HepG2 (cell line): ENCODE results near the gene ABHD3. TPM values are rescaled to one million over a fixed set of nuclear protein-coding genes. Genes with fewer than 3 reads are reported as not detected.

ENCODE experiments used
- ARID2 ChIP-seq: sonication (generic); formaldehyde crosslinking; IDR thresholded peaks from 2 replicates; pipeline ENCODE4 v1.8.1; 2022; ENCODE audit warnings: mild to moderate bottlenecking, missing genetic modification reagents, borderline replicate concordance
- BATF2 ChIP-seq: sonication (generic); formaldehyde crosslinking; IDR thresholded peaks from 2 replicates; pipeline ENCODE4 v1.8.0; 2022; ENCODE audit warnings: mild to moderate bottlenecking, missing genetic modification reagents, moderate library complexity
- BCL3 ChIP-seq: sonication (generic); formaldehyde crosslinking; IDR thresholded peaks from 2 replicates; pipeline ENCODE4 v1.5.1; 2020; ENCODE audit warnings: mild to moderate bottlenecking, missing genetic modification reagents, moderate library complexity
- CENPT ChIP-seq: sonication (generic); formaldehyde crosslinking; IDR thresholded peaks from 2 replicates; pipeline ENCODE4 v1.8.0; 2022; ENCODE audit warnings: low read depth, mild to moderate bottlenecking, moderate library complexity, missing genetic modification reagents
- DNMT1 ChIP-seq: sonication (generic); formaldehyde crosslinking; IDR thresholded peaks from 2 replicates; pipeline ENCODE4 v1.5.1; 2020; ENCODE audit warnings: mild to moderate bottlenecking, missing genetic modification reagents
- FOSL2 ChIP-seq: sonication (generic); formaldehyde crosslinking; IDR thresholded peaks from 2 replicates; pipeline ENCODE4 v1.4.0; 2020; ENCODE audit warnings: missing genetic modification reagents
- IKZF5 ChIP-seq: IDR thresholded peaks from 2 replicates; pipeline ENCODE4 v1.6.1; 2018; ENCODE audit warnings: missing genetic modification reagents, mild to moderate bottlenecking, missing compliant biosample characterization
- PBX3 ChIP-seq: sonication (generic); formaldehyde crosslinking; IDR thresholded peaks from 2 replicates; pipeline ENCODE4 v1.8.1; 2023; ENCODE audit warnings: missing genetic modification reagents, inconsistent platforms, borderline replicate concordance
- ZNF207 ChIP-seq: fragments of 450-650 bp; IDR thresholded peaks from 2 replicates; pipeline ENCODE4 v1.6.1; 2016; ENCODE audit warnings: antibody characterized with exemption, borderline replicate concordance
- ZNF431 ChIP-seq: sonication (generic); formaldehyde crosslinking; IDR thresholded peaks from 2 replicates; pipeline ENCODE4 v1.9.0; 2022; ENCODE audit warnings: missing genetic modification reagents, low read depth, mild to moderate bottlenecking, borderline replicate concordance
- ZNF678 ChIP-seq: sonication (generic); formaldehyde crosslinking; IDR thresholded peaks from 2 replicates; pipeline ENCODE4 v1.4.0; 2020; ENCODE audit warnings: mild to moderate bottlenecking, missing genetic modification reagents
- ZNF687 ChIP-seq: sonication (generic); formaldehyde crosslinking; IDR thresholded peaks from 2 replicates; pipeline ENCODE4 v1.5.1; 2020; ENCODE audit warnings: mild to moderate bottlenecking, missing genetic modification reagents, moderate library complexity
- ZNF850 ChIP-seq: sonication (generic); formaldehyde crosslinking; conservative IDR thresholded peaks from 2 replicates; pipeline ENCODE4 v1.9.0; 2021; ENCODE audit warnings: mild to moderate bottlenecking, missing genetic modification reagents
- polyA plus RNA-seq, 8 experiments: library from polyadenylated mRNA; depleted of rRNA in 3 of 8; stranded (reverse) in 7 of 8; unstranded in 1 of 8; fragments of >200 nt; fragmentation: Illumina TruSeq in 4 of 8; extraction: Trizol in 4 of 8; gene quantifications; 2 replicates each; pipeline versions ENCODE4 v1.2.1 to v1.2.3, GENCODE V29; 2011 to 2016; ENCODE audit warnings: low read depth in 4 of 8, missing spikeins in 1 of 8, mixed read lengths in 1 of 8; ENCODE audit not compliant: insufficient read depth in 1 of 8
- total RNA-seq, 5 experiments: library from RNA; depleted of rRNA; stranded (reverse); fragments of >200 nt; fragmentation: Illumina TruSeq; extraction: Trizol; gene quantifications; 2 replicates each; pipeline ENCODE4 v1.2.3, GENCODE V29; 2016; ENCODE audit warnings: low read depth in 1 of 5
- TF ChIP-seq, protein P1 (sequence below): sonication (generic); formaldehyde crosslinking; IDR thresholded peaks from 2 replicates; pipeline ENCODE4 v1.4.0; 2020; ENCODE audit warnings: missing genetic modification reagents

The ABHD3 gene
- total and polyA plus RNA-seq, 2 of the 13 experiments (the other 11 are each of a cell fraction or from before 2014, with no cell fraction given), result 32.1 to 40.2 TPM

DNA sequence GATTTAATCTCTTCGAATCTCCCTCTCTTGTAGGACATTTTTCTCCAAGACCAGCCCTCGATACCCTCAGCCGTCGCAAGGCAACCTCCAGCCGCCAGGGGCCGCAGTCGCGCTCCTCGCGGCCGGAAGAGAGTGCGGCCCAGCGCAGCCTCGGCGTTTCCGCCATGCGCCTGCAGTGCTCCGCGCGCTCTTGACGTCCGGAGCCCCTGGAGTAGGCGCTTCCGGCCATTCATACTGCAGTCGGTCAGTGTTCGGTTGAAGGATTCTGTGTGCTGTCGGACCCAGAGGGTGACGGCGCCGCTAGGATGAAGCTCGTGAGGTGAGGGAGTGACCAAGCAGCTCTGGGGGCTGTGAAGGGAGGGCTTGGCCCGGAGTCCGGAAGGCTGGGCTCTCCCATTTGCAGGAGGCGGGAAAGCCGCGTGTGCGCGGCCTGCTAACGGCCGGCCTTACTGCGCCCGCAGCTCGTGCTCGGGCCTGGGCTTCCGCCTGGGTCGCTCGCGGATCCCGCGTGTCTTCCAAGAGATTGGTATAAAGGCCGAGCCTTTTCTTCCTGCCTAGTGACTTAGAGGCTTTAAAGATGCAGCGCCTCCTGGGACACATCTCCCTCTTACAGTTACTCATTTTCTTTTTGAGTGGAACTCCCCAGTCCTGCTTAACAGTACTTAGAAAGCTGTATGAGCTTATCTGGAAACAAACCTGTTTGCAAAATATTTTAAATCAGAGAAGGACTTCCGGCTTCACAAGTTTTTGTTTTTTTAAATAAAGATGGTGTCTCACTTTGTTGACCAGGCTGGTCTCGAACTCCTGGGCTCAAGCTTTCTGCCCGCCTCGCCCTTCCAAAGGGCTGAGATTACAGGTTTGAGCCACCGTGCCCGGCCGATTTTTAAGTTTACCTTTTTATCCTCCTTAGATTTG lies 92.2 kb downstream of the ABHD3 start, which contains the start of gene SNRPD1 (continued):
- no peak for TF ChIP-seq ZNF207
- peak; percentile 90; the same call in 1 of the 2 replicates for TF ChIP-seq CENPT (CRISPR knock-in tag)
- TF ChIP-seq FOSL2 (CRISPR knock-in tag), result peak; percentile 67
- TF ChIP-seq ZNF678, result peak; percentile 82; the same call in 1 of the 2 replicates
- peak; percentile 93 for TF ChIP-seq BCL3
- peak; percentile 72; the same call in 1 of the 2 replicates for TF ChIP-seq PBX3 (CRISPR knock-in tag)
- peak; percentile 93 for TF ChIP-seq BATF2
- TF ChIP-seq, protein P1, sequence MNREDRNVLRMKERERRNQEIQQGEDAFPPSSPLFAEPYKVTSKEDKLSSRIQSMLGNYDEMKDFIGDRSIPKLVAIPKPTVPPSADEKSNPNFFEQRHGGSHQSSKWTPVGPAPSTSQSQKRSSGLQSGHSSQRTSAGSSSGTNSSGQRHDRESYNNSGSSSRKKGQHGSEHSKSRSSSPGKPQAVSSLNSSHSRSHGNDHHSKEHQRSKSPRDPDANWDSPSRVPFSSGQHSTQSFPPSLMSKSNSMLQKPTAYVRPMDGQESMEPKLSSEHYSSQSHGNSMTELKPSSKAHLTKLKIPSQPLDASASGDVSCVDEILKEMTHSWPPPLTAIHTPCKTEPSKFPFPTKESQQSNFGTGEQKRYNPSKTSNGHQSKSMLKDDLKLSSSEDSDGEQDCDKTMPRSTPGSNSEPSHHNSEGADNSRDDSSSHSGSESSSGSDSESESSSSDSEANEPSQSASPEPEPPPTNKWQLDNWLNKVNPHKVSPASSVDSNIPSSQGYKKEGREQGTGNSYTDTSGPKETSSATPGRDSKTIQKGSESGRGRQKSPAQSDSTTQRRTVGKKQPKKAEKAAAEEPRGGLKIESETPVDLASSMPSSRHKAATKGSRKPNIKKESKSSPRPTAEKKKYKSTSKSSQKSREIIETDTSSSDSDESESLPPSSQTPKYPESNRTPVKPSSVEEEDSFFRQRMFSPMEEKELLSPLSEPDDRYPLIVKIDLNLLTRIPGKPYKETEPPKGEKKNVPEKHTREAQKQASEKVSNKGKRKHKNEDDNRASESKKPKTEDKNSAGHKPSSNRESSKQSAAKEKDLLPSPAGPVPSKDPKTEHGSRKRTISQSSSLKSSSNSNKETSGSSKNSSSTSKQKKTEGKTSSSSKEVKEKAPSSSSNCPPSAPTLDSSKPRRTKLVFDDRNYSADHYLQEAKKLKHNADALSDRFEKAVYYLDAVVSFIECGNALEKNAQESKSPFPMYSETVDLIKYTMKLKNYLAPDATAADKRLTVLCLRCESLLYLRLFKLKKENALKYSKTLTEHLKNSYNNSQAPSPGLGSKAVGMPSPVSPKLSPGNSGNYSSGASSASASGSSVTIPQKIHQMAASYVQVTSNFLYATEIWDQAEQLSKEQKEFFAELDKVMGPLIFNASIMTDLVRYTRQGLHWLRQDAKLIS (CRISPR knock-in tag), result peak; percentile 55; the same call in 1 of the 2 replicates
- TF ChIP-seq ZNF850 (CRISPR knock-in tag), result peak; percentile 89; the same call in 1 of the 2 replicates
- TF ChIP-seq DNMT1, result no peak; the same call in 1 of the 2 replicates
- TF ChIP-seq IKZF5 (CRISPR knock-in tag), result peak; percentile 93
- peak; percentile 97 for TF ChIP-seq ARID2 (CRISPR knock-in tag)
- peak; percentile 73; the same call in 1 of the 2 replicates for TF ChIP-seq ZNF431 (CRISPR knock-in tag)
- TF ChIP-seq ZNF687, result peak; percentile 99
